ENCODE measurements around the gene TMEM208. TPM values are rescaled to one million over a fixed set of nuclear protein-coding genes. Genes with fewer than 3 reads are reported as not detected.

The TMEM208 gene
- total and polyA plus RNA-seq, 12 donors: 52.1 to 289 (median 80.4) TPM

GRCh38 chr16:67183284-67183626 is 43.7 kb upstream of the TMEM208 start:
- peaks cover 35 to 47% of the 10 kb centered on the region in 2 donors for H3K4me1 ChIP-seq (replicated peaks in 1 of 2)
- TF ChIP-seq POLR2A (IDR thresholded peaks at IDR 0.05) (no peak), CTCF (IDR thresholded peaks at IDR 0.05) (no peak)
- H3K27me3 ChIP-seq: no peaks in the 10 kb centered on the region
- peak overlapping the region; percentile 65 to 99 (median 99) for H3K27ac ChIP-seq
- no peak for DNase-seq
- no peaks in the 10 kb centered on the region for H3K36me3 ChIP-seq (replicated peaks in 1 of 2)
- H3K9me3 ChIP-seq (replicated peaks in 1 of 3): no peaks in the 10 kb centered on the region
- peak overlapping the region in 2 of 4 donors; percentile 74 to 82 for H3K4me3 ChIP-seq
- intact Hi-C loops (cut with DNase I): no loop called here
- WGBS, 4 donors: 7 to 11% (median 8%) methylated on average over 11 of the region's 11 CpGs

GRCh38 chr16:67183627-67184452 is 43.1 kb upstream of the TMEM208 start, which contains the start of gene MATCAP1:
Gene MATCAP1 (minus strand): TSS chr16:67183963. CDS start chr16:67180610, 3,353 bp downstream.
- TF ChIP-seq POLR2A (IDR thresholded peaks at IDR 0.05): peak in 1 of 2 donors; percentile 75
- no peak for TF ChIP-seq CTCF (IDR thresholded peaks at IDR 0.05)
- WGBS, 4 donors: 0 to 1% (median 1%) methylated on average over 15 to 77 of the region's 77 CpGs
- DNase-seq: peak; percentile 95 to 98 (median 97)
- peak within 1 kb of the TSS; percentile 65 to 99 (median 99) for H3K27ac ChIP-seq
- no peaks in the 10 kb centered on the region for H3K36me3 ChIP-seq (replicated peaks in 1 of 2)
- no peaks in the 10 kb centered on the region for H3K27me3 ChIP-seq
- no peaks in the 10 kb centered on the region for H3K9me3 ChIP-seq (replicated peaks in 1 of 3)
- intact Hi-C loops (cut with DNase I): no loop called here
- peak within 1 kb of the TSS in 2 of 4 donors; percentile 74 to 82 for H3K4me3 ChIP-seq
- peaks cover 29 to 44% of the 10 kb centered on the region in 2 donors for H3K4me1 ChIP-seq (replicated peaks in 1 of 2)

- H3K9me3 ChIP-seq (replicated peaks in 1 of 3): no peaks in the 10 kb centered on the region
- WGBS, 4 donors: 4 to 12% (median 11%) methylated on average over 17 to 59 of the region's 59 CpGs; no CpG with 5 or more reads in 1 of the 4 donors
- TF ChIP-seq POLR2A (IDR thresholded peaks at IDR 0.05): no peak
- no peak for TF ChIP-seq CTCF (IDR thresholded peaks at IDR 0.05)
- no peak for DNase-seq
- H3K4me1 ChIP-seq (replicated peaks in 1 of 2): peaks cover 29 to 44% of the 10 kb centered on the region in 2 donors
- no peaks in the 10 kb centered on the region for H3K36me3 ChIP-seq (replicated peaks in 1 of 2)
- intact Hi-C loops (cut with DNase I): no loop called here
- H3K27me3 ChIP-seq: no peaks in the 10 kb centered on the region
- peak overlapping the region; percentile 65 to 99 (median 99) for H3K27ac ChIP-seq
- H3K4me3 ChIP-seq: peak overlapping the region in 2 of 4 donors; percentile 74 to 82
Measured at GRCh38 chr16:67184453-67184994, 42.4 kb upstream of the TMEM208 start.

DNA sequence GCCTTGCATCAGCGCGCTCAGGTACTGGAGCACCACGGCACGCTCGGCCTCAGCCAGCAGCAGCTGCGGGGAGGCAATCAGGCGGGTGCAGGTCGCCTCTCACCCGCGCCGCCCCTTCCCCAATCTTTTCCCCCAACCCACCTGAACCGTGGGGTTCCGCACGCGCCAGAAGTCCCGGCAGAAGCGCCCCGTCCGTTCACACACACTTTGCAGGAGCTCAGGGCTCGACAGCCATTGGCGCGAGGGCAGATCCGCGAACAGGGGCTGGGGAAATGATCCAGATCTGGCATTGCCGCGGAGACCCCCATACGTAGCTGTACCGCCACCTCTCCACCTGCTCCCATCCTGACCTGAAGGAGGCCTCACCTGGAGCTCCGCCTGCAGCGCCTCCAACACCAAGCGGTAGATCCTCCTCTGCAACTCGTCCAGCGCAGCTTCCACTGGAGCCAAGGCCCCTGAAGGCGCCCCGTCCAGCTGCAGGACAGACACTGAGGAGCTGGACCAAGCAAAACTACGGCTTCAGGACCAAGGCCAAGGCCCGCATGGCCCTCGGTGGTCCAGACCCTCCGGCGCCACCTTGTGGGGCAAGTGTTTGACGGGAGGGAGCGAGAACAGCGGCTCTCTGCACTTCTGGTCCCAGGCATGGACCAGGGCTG is 41.8 kb upstream of the TMEM208 start:
- H3K27ac ChIP-seq: peak overlapping the region in 2 of 5 donors; percentile 99
- peak overlapping the region in 1 of 4 donors; percentile 74 for H3K4me3 ChIP-seq
- intact Hi-C loops (cut with DNase I): no loop called here
- peaks cover 29 to 49% of the 10 kb centered on the region in 2 donors for H3K4me1 ChIP-seq (replicated peaks in 1 of 2)
- H3K27me3 ChIP-seq: no peaks in the 10 kb centered on the region
- peak; percentile 90 to 97 (median 95) for DNase-seq
- TF ChIP-seq CTCF (IDR thresholded peaks at IDR 0.05) (peak; percentile 62 to 90 (median 83)), POLR2A (IDR thresholded peaks at IDR 0.05) (peak in 1 of 2 donors; percentile 28)
- WGBS, 4 donors: 15 to 24% (median 18%) methylated on average over 17 to 43 of the region's 43 CpGs
- no peaks in the 10 kb centered on the region for H3K36me3 ChIP-seq (replicated peaks in 1 of 2)
- no peaks in the 10 kb centered on the region for H3K9me3 ChIP-seq (replicated peaks in 1 of 3)

All from adrenal gland (tissue), 12 donors.